Activated T-helper 1 cell treated with Interleukin-2 at 50 U/mL for 16 hours (primary cell): ENCODE data around the gene HOXA13.

Experiments used
- DNase-seq: peaks from one replicate; pipeline ENCODE4 v3.0.0-alpha.2; 2020; ENCODE audit warnings: low read depth

HOXA13 gene

GRCh38 chr7:27192546-27193334 lies 7.2 kb downstream of the HOXA13 start:
- no peak for DNase-seq

GRCh38 chr7:27191833-27192545 lies 7.9 kb downstream of the HOXA13 start:
- no peak for DNase-seq

GRCh38 chr7:27191161-27191731 lies 8.6 kb downstream of the HOXA13 start:
- DNase-seq = no peak

GRCh38 chr7:27189997-27190748 lies 9.7 kb downstream of the HOXA13 start:
- no peak for DNase-seq

GRCh38 chr7:27189295-27189996 lies 10.4 kb downstream of the HOXA13 start:
- no peak for DNase-seq

- DNase-seq = peak; percentile 28
Measured at GRCh38 chr7:27188386-27189294, 11.3 kb downstream of the HOXA13 start.

- no peak for DNase-seq
Measured at GRCh38 chr7:27187475-27188385, 12.2 kb downstream of the HOXA13 start.

GRCh38 chr7:27186668-27187474 lies 13.0 kb downstream of the HOXA13 start:
- DNase-seq = no peak

GRCh38 chr7:27185854-27186667 lies 13.8 kb downstream of the HOXA13 start:
- DNase-seq = no peak

- no peak for DNase-seq
Measured at GRCh38 chr7:27185013-27185853, 14.7 kb downstream of the HOXA13 start, which contains the start of gene HOXA11. Gene HOXA11 (minus strand): TSS chr7:27185232. CDS start chr7:27185144, 88 bp downstream.

GRCh38 chr7:27184337-27185012 lies 15.4 kb downstream of the HOXA13 start:
- DNase-seq = no peak

- DNase-seq = no peak
Measured at GRCh38 chr7:27183682-27184336, 16.1 kb downstream of the HOXA13 start.

- no peak for DNase-seq
Measured at GRCh38 chr7:27182861-27183681, 16.8 kb downstream of the HOXA13 start.

- DNase-seq = no peak
Measured at GRCh38 chr7:27182285-27182841, 17.5 kb downstream of the HOXA13 start.
